NB4 (cell line): ENCODE measurements around the gene SPTBN5.

Source experiments
- DNase-seq: peaks from one replicate; pipeline ENCODE4 v3.0.0; 2010; ENCODE audit warnings: low read depth
- H3K4me3 ChIP-seq: one replicate; pipeline ENCODE4 v1.5.1; 2011; ENCODE audit warnings: mild to moderate bottlenecking, low read depth, low read length, moderate library complexity
- CTCF ChIP-seq: IDR thresholded peaks from one replicate; pipeline ENCODE4 v1.5.1; 2012; ENCODE audit warnings: low read depth, low read length
- MYC ChIP-seq: IDR thresholded peaks from 2 replicates; pipeline ENCODE4 v1.6.1; 2011; ENCODE audit warnings: low read depth, low read length
- POLR2A ChIP-seq: IDR thresholded peaks from 2 replicates; pipeline ENCODE4 v1.6.1; 2011; ENCODE audit warnings: mild to moderate bottlenecking; ENCODE audit not compliant: insufficient read length; ENCODE audit errors: extremely low read depth
- TF ChIP-seq, protein P1 (sequence below): IDR thresholded peaks from 2 replicates; pipeline ENCODE4 v1.6.1; 2011; ENCODE audit warnings: low read depth, low read length

Gene SPTBN5

GRCh38 chr15:41869770-41870688 is 23.8 kb downstream of the SPTBN5 start:
- TF ChIP-seq CTCF: no peak
- TF ChIP-seq MYC: no peak
- TF ChIP-seq, protein P1, sequence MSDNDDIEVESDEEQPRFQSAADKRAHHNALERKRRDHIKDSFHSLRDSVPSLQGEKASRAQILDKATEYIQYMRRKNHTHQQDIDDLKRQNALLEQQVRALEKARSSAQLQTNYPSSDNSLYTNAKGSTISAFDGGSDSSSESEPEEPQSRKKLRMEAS: no peak
- TF ChIP-seq POLR2A: no peak
- no peak for DNase-seq
- H3K4me3 ChIP-seq: no peak overlapping the region

DNA sequence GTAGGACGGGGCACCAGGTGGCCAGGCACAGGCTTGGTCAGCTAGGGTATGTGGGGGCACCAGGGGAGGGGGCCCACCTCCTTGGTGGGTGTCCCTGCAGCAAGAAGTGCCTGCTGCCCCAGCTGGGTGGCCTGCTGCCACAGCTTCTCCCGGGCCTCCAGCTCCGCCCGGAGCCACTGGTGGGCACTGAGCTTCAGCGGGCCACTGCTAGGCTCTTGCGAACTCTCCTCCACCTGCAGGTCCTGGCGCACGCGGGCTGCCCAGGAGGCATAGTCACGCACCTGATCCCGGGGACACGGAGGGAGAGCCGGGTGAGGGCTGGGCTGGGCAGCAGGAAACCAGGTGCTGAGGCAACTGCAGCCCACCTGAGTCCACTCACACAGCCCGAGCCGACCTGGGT is 25.5 kb downstream of the SPTBN5 start:
- DNase-seq: no peak
- H3K4me3 ChIP-seq: no peak overlapping the region
- TF ChIP-seq CTCF: no peak
- no peak for TF ChIP-seq POLR2A
- TF ChIP-seq, protein P1: no peak
- no peak for TF ChIP-seq MYC

DNA sequence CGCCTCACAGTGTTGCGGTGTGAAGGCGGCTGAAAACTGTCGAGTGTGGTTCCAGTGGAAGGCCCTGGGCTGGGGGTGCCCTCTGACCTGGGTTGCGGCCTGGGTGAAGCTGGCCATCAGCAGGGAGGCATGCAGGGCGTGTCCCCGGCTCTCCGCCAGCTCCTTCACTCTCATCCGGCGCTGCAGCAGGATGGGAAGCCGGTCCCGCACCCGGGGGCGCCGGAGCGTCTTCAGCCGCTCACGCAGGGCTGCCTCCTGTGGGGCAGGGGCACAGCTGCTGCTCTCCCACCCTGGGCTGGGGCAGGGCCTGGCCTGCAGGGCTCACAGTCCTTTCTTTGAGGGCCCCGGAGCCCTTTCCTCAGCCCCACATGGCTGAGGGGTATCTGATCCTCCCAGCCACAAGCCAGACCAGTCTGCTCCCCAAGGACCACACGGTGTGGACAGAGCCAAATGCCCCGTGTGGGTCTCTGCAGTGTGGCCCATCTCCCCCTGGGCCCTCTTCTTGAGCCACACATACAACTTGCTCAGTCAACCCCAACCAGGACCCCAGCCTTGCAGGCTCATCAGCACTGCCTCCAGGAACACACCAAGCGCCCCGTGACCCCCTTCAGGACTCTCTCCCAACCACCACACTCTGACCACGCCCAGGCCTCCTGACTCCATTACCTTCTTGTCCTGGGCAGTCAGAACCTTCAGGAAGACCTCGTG is 26.8 kb downstream of the SPTBN5 start:
- no peak for DNase-seq
- TF ChIP-seq CTCF (no peak), MYC (no peak), POLR2A (no peak)
- TF ChIP-seq, protein P1: no peak
- no peak overlapping the region for H3K4me3 ChIP-seq

DNA sequence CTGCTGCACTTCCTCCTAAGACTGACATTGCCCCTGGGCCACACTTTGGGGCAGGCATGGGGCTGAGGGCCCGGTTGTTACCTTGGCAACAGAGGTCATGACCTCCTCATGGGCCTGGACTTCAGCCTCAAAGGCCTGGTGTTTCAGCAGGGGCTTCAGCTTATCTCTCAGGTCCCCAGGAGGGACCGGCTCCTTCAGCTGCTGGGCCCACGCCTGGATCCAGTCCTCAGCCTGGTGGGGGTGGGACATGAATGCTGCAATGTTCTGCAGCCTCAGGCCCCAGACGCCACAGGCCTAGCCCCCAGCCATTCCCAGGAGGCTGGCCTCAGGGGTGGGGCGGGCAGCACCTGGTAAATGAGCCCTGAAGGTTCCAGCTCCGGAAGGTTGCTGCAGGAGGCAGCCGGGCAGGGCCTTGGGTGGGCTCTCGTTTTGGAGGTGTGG is 27.6 kb downstream of the SPTBN5 start:
- H3K4me3 ChIP-seq: no peak overlapping the region
- TF ChIP-seq CTCF: no peak
- TF ChIP-seq, protein P1: no peak
- no peak for TF ChIP-seq POLR2A
- TF ChIP-seq MYC: no peak
- DNase-seq: peak; percentile 37

DNA sequence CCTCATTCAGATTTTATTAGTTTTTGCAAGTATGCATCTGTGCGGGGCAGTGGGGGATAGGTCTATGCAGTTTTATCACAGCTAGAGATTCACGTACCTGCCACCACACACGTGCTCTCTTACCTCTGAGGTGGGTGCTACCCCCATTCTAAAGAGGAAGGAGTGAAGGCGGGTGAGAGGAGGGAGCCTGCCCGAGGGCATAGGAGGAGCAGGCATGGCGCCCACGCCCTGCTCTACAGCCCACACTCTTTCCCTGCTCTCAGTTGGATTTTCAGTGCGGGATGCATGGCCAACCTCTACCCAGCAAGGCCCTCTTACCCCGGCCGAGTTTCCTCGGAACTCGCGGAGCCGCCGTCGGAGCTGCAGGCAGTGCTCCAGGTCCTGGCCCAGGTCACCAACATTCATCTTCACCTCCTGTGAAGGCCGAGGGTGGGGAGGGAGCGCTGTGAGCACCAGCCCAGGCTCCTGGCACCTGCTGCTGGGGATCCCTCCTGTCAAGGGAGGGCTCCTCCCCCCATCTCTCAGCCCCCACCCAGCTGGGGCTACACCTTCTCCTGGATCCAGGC is 28.3 kb downstream of the SPTBN5 start:
- TF ChIP-seq POLR2A (no peak), CTCF (no peak)
- TF ChIP-seq, protein P1: peak; percentile 40; the same call in 1 of the 2 replicates
- no peak overlapping the region for H3K4me3 ChIP-seq
- no peak for DNase-seq
